ENCODE data around the gene HS3ST3A1. TPM values are rescaled to one million over a fixed set of nuclear protein-coding genes. Genes with fewer than 3 reads are reported as not detected.

Gene HS3ST3A1
- total and polyA plus RNA-seq, 4 donors = 0.18 to 8.0 (median 5.6) TPM

- Histone ChIP-seq H3K27ac (ENCODE audit: low read depth in 1 of 2, low read length in 1 of 2) (no peak overlapping the region), H3K27me3 (ENCODE audit: control insufficient read depth in 3 of 3, insufficient read depth in 3 of 3, low read length in 2 of 3) (no peaks in the 10 kb centered on the region), H3K4me3 (no peak overlapping the region), H3K36me3 (ENCODE audit: control insufficient read depth in 4 of 4, insufficient read depth in 4 of 4, low read length in 4 of 4) (no peaks in the 10 kb centered on the region), H3K9me3 (ENCODE audit: control insufficient read depth in 4 of 4, insufficient read depth in 3 of 4, low read length in 3 of 4) (no peaks in the 10 kb centered on the region), H3K9ac (ENCODE audit: insufficient read depth in 1 of 2, low read length in 2 of 2) (no peak overlapping the region), H3K4me1 (ENCODE audit: control insufficient read depth in 5 of 5, insufficient read depth in 5 of 5, low read length in 5 of 5) (peaks cover 0 to 35% (median 6%) of the 10 kb centered on the region in 5 donors)
- TF ChIP-seq, protein P1, sequence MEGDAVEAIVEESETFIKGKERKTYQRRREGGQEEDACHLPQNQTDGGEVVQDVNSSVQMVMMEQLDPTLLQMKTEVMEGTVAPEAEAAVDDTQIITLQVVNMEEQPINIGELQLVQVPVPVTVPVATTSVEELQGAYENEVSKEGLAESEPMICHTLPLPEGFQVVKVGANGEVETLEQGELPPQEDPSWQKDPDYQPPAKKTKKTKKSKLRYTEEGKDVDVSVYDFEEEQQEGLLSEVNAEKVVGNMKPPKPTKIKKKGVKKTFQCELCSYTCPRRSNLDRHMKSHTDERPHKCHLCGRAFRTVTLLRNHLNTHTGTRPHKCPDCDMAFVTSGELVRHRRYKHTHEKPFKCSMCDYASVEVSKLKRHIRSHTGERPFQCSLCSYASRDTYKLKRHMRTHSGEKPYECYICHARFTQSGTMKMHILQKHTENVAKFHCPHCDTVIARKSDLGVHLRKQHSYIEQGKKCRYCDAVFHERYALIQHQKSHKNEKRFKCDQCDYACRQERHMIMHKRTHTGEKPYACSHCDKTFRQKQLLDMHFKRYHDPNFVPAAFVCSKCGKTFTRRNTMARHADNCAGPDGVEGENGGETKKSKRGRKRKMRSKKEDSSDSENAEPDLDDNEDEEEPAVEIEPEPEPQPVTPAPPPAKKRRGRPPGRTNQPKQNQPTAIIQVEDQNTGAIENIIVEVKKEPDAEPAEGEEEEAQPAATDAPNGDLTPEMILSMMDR (IDR thresholded peaks at IDR 0.05; ENCODE audit: control extremely low read depth, extremely low read depth) = no peak
- ATAC-seq (ENCODE audit: insufficient read depth, low FRiP score) = no peak
- peak; percentile 57 to 97 (median 94) for DNase-seq
- WGBS, 2 donors = 49 to 65% methylated on average over 3 of the region's 3 CpGs
Measured at GRCh38 chr17:13460261-13461000, 141.3 kb downstream of the HS3ST3A1 start.

DNA sequence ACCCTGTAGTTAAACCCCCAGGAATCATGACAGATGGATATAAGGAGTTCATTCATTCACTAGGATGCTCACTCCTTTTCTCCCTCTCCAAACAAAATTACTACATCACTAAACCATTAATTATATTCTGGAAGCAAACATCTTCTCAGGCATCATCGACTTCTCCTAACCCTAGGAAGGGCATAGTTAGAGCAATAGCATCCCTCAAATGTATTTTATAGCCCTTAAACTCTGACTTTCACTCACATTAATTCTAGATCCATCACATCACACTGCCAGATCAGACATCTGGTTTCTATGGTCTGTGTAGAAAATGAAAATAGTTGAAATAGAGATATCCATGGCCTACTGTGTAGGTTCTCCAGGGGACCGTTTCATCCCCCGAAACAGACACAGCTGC lies 143.9 kb downstream of the HS3ST3A1 start:
- H3K36me3 ChIP-seq (ENCODE audit: control insufficient read depth in 4 of 4, insufficient read depth in 4 of 4, low read length in 4 of 4) = no peaks in the 10 kb centered on the region
- no peak overlapping the region for H3K27ac ChIP-seq (ENCODE audit: low read depth in 1 of 2, low read length in 1 of 2)
- no peak for DNase-seq
- no peaks in the 10 kb centered on the region for H3K9me3 ChIP-seq (ENCODE audit: control insufficient read depth in 4 of 4, insufficient read depth in 3 of 4, low read length in 3 of 4)
- 86 to 87% methylated on average over 3 of the region's 3 CpGs for WGBS, 2 donors
- ATAC-seq (ENCODE audit: insufficient read depth, low FRiP score) = no peak
- no peaks in the 10 kb centered on the region for H3K27me3 ChIP-seq (ENCODE audit: control insufficient read depth in 3 of 3, insufficient read depth in 3 of 3, low read length in 2 of 3)
- TF ChIP-seq, protein P1 (IDR thresholded peaks at IDR 0.05; ENCODE audit: control extremely low read depth, extremely low read depth) = no peak
- H3K4me3 ChIP-seq = no peak overlapping the region
- no peak overlapping the region for H3K9ac ChIP-seq (ENCODE audit: insufficient read depth in 1 of 2, low read length in 2 of 2)
- H3K4me1 ChIP-seq (ENCODE audit: control insufficient read depth in 5 of 5, insufficient read depth in 5 of 5, low read length in 5 of 5) = peaks cover 0 to 35% (median 6%) of the 10 kb centered on the region in 5 donors

Small RNA genes lying within 50 kb of the gene (small RNA-seq; reads per million reads assigned to genes)
- gene MIR548H3 (ENCODE audit: low replicate concordance) = not detected

Data from lung (tissue), 13 donors.